Measurements from ENCODE around the gene PDE10A.
"Not testable (repeated sequence)": the region's sequence is repeated elsewhere in the genome, so short reads cannot be mapped to it uniquely, and the experiment has no call there.

The PDE10A gene

GRCh38 chr6:165487347-165487746, 175.7 kb downstream of the PDE10A start:
- no peak overlapping the region for H3K4me3 ChIP-seq (ENCODE audit: low read depth, low read length)
- H3K9me3 ChIP-seq (ENCODE audit: control insufficient read depth, insufficient read depth, low read length) = no peaks in the 10 kb centered on the region
- H3K36me3 ChIP-seq (ENCODE audit: control insufficient read depth, insufficient read depth, low read length) = no peaks in the 10 kb centered on the region
- no peak overlapping the region for H3K9ac ChIP-seq (ENCODE audit: low read depth, low read length)
- no peaks in the 10 kb centered on the region for H3K27me3 ChIP-seq (ENCODE audit: control insufficient read depth, insufficient read depth, low read length)
- H3K4me1 ChIP-seq (ENCODE audit: control insufficient read depth, insufficient read depth, low read length) = no peaks in the 10 kb centered on the region
- H3K27ac ChIP-seq (ENCODE audit: low read depth, low read length) = no peak overlapping the region

DNA sequence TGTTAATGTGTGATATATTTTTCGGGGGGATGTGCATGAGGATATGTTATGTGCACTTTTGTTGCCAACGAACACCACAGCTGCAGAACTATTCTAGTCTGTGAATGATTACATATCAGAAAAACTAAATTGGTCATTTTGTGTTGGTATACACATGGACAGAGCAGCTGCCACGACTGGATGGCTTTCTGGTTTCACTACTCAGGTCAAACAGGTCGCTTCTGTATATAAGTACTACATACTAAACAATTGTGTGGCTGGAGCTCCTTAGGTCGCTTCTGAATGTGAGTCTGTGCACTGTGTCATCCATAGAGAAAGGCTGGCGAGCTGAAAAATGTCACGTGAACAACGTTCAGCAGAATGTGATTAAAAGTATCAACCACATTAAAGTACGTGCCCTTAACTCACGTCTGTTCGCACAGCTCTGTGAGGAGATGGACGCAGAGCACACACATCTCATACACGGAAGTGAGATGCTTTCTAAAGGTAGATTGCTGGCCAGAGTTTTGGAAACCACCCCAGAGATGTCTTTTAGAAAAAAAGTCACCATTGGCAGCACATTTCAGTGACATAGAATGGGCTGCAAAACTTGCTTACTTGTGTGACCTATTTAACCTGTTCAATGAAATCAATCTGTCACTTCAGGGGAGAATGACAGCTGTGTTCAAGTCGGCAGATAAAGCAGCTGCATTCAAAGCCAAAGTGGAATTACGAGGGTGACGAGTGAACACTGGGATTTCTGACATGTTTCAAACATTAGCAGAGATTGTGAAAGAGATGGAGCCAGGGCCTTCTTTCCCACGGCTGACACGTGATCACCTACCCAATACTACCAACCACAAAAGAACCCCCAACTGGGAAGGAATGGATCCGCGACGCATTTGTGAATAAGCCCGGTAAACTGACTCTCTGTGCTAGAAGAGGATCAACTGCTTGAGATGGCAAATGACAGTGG, 176.6 kb downstream of the PDE10A start:
- Histone ChIP-seq H3K36me3 (ENCODE audit: control insufficient read depth, insufficient read depth, low read length) (no peaks in the 10 kb centered on the region), H3K4me1 (ENCODE audit: control insufficient read depth, insufficient read depth, low read length) (no peaks in the 10 kb centered on the region), H3K27ac (ENCODE audit: low read depth, low read length) (no peak overlapping the region), H3K9ac (ENCODE audit: low read depth, low read length) (no peak overlapping the region), H3K9me3 (ENCODE audit: control insufficient read depth, insufficient read depth, low read length) (no peaks in the 10 kb centered on the region), H3K4me3 (ENCODE audit: low read depth, low read length) (no peak overlapping the region), H3K27me3 (ENCODE audit: control insufficient read depth, insufficient read depth, low read length) (no peaks in the 10 kb centered on the region)

GRCh38 chr6:165484178-165484889, 178.7 kb downstream of the PDE10A start:
- H3K9me3 ChIP-seq (ENCODE audit: control insufficient read depth, insufficient read depth, low read length) = no peaks in the 10 kb centered on the region
- H3K36me3 ChIP-seq (ENCODE audit: control insufficient read depth, insufficient read depth, low read length) = no peaks in the 10 kb centered on the region
- H3K4me1 ChIP-seq (ENCODE audit: control insufficient read depth, insufficient read depth, low read length) = no peaks in the 10 kb centered on the region
- no peaks in the 10 kb centered on the region for H3K27me3 ChIP-seq (ENCODE audit: control insufficient read depth, insufficient read depth, low read length)
- no peak overlapping the region for H3K9ac ChIP-seq (ENCODE audit: low read depth, low read length)
- H3K4me3 ChIP-seq (ENCODE audit: low read depth, low read length) = no peak overlapping the region
- no peak overlapping the region for H3K27ac ChIP-seq (ENCODE audit: low read depth, low read length)

DNA sequence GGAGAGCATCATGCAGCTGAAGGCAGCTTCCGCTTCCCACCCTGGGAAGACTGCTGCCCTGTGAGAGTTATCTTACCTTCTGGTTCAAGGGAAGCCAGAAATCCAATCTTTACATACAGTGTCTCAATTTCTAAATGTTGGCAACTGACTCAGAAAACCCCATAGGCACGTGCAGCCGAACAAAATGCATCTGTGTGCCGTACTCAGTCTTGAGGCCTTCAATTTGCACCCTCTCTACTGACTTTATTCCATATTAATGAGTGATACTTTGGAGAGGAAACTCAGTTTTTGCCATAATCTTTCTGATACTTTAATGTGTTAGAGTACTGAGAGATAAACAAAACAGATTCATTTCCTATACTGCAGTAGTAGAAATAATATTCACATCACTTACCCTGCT, 181.1 kb downstream of the PDE10A start:
- no peak overlapping the region for H3K4me3 ChIP-seq (ENCODE audit: low read depth, low read length)
- no peak overlapping the region for H3K9ac ChIP-seq (ENCODE audit: low read depth, low read length)
- no peaks in the 10 kb centered on the region for H3K36me3 ChIP-seq (ENCODE audit: control insufficient read depth, insufficient read depth, low read length)
- H3K9me3 ChIP-seq (ENCODE audit: control insufficient read depth, insufficient read depth, low read length) = no peaks in the 10 kb centered on the region
- H3K27me3 ChIP-seq (ENCODE audit: control insufficient read depth, insufficient read depth, low read length) = no peaks in the 10 kb centered on the region
- H3K27ac ChIP-seq (ENCODE audit: low read depth, low read length) = no peak overlapping the region
- H3K4me1 ChIP-seq (ENCODE audit: control insufficient read depth, insufficient read depth, low read length) = peaks cover 9% of the 10 kb centered on the region

GRCh38 chr6:165480916-165481315, 182.1 kb downstream of the PDE10A start:
- H3K4me1 ChIP-seq (ENCODE audit: control insufficient read depth, insufficient read depth, low read length) = peaks cover 9% of the 10 kb centered on the region
- H3K36me3 ChIP-seq (ENCODE audit: control insufficient read depth, insufficient read depth, low read length) = no peaks in the 10 kb centered on the region
- H3K9ac ChIP-seq (ENCODE audit: low read depth, low read length) = no peak overlapping the region
- H3K27me3 ChIP-seq (ENCODE audit: control insufficient read depth, insufficient read depth, low read length) = no peaks in the 10 kb centered on the region
- H3K27ac ChIP-seq (ENCODE audit: low read depth, low read length) = no peak overlapping the region
- H3K4me3 ChIP-seq (ENCODE audit: low read depth, low read length) = no peak overlapping the region
- H3K9me3 ChIP-seq (ENCODE audit: control insufficient read depth, insufficient read depth, low read length) = no peaks in the 10 kb centered on the region

DNA sequence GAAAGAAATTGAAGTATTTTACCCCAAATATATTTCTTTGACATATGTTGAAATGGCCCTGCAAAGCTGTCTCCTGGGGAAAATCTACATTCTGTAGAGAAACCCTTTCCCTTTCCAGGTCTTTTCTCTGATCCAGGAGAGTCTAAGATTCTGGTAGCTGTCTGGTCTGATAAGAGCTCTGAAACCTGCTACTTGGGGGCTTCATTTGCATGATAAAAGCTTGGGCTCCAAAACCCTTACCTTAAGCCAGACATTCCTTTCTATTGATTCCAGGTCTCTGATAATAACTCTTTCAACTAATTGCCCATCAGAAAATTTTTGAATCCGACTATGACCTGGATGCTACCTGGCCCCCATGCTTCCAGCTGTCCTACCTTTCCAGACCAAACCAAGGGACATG, 184.5 kb downstream of the PDE10A start:
- H3K4me3 ChIP-seq (ENCODE audit: low read depth, low read length) = no peak overlapping the region
- no peaks in the 10 kb centered on the region for H3K9me3 ChIP-seq (ENCODE audit: control insufficient read depth, insufficient read depth, low read length)
- H3K9ac ChIP-seq (ENCODE audit: low read depth, low read length) = no peak overlapping the region
- no peak overlapping the region for H3K27ac ChIP-seq (ENCODE audit: low read depth, low read length)
- H3K36me3 ChIP-seq (ENCODE audit: control insufficient read depth, insufficient read depth, low read length) = no peaks in the 10 kb centered on the region
- H3K27me3 ChIP-seq (ENCODE audit: control insufficient read depth, insufficient read depth, low read length) = no peaks in the 10 kb centered on the region
- peaks cover 9% of the 10 kb centered on the region for H3K4me1 ChIP-seq (ENCODE audit: control insufficient read depth, insufficient read depth, low read length)

GRCh38 chr6:165469483-165469882, 193.6 kb downstream of the PDE10A start:
- H3K27ac ChIP-seq (ENCODE audit: low read depth, low read length) = no peak overlapping the region
- H3K27me3 ChIP-seq (ENCODE audit: control insufficient read depth, insufficient read depth, low read length) = no peaks in the 10 kb centered on the region
- H3K4me3 ChIP-seq (ENCODE audit: low read depth, low read length) = no peak overlapping the region
- H3K36me3 ChIP-seq (ENCODE audit: control insufficient read depth, insufficient read depth, low read length) = no peaks in the 10 kb centered on the region
- peaks cover 10% of the 10 kb centered on the region; the same call in 1 of the 2 replicates for H3K4me1 ChIP-seq (ENCODE audit: control insufficient read depth, insufficient read depth, low read length)
- H3K9me3 ChIP-seq (ENCODE audit: control insufficient read depth, insufficient read depth, low read length) = peaks cover 4% of the 10 kb centered on the region; the same call in 1 of the 2 replicates
- H3K9ac ChIP-seq (ENCODE audit: low read depth, low read length) = no peak overlapping the region

DNA sequence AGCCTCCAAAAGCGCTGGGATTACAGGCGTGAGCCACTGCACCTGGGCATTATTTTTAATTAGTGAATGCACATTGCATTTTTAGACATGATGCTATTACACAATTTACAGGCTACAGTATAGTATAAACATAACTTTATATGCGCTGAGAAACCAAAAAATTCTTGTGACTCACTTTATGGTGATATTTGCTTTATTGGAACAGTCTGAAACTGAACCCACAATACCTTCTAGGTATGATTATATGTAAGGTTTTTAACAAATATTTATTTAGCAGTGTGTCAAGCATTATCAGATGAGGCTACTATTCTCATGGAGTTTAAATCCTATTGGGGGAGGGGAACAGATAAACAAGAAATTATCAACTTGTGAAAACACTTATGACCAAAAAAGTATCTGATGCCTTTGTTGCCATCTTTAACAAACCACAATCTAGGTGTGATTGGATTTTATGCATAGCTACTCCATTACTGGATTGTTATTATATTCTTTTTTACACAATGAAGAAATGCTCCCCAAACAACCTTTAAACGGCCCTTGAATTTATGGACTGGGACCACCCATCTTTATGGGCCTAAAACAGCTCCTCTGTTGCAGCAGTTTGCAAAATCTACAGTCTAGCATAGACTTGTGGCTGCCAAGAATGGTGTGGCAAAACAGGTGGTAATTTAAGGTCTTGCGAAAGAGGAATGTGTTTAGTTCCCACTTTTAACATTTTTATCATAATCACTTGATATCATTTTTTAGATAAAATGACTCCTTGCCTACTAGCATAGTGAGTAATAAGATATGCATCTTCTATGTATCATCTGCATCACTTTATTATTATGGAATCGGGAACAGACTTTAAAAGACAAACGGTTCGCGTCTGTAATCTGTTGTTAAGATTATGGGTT, 194.5 kb downstream of the PDE10A start:
- H3K27me3 ChIP-seq (ENCODE audit: control insufficient read depth, insufficient read depth, low read length) = no peaks in the 10 kb centered on the region
- H3K27ac ChIP-seq (ENCODE audit: low read depth, low read length) = no peak overlapping the region
- H3K9ac ChIP-seq (ENCODE audit: low read depth, low read length) = no peak overlapping the region
- H3K36me3 ChIP-seq (ENCODE audit: control insufficient read depth, insufficient read depth, low read length) = no peaks in the 10 kb centered on the region
- peaks cover 10% of the 10 kb centered on the region; the same call in 1 of the 2 replicates for H3K4me1 ChIP-seq (ENCODE audit: control insufficient read depth, insufficient read depth, low read length)
- H3K9me3 ChIP-seq (ENCODE audit: control insufficient read depth, insufficient read depth, low read length) = peaks cover 12% of the 10 kb centered on the region
- H3K4me3 ChIP-seq (ENCODE audit: low read depth, low read length) = no peak overlapping the region

DNA sequence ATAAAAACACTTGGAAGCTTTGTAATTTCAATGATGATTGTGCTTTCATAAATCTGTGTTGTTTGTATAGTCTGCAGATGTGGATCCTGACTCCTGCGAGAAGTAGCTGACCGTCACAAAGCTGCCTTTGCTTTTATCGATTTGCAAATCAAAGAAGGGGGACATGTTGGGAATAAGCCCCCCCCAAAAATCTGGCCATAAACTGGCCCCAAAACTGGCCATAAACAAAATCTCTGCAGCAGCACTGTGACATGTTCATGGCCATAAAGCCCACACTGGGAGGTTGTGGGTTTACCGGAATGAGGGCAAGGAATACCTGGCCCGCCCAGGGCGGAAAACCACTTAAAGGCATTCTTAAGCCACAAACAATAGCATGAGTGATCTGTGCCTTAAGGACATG, 199.5 kb downstream of the PDE10A start:
- H3K27me3 ChIP-seq (ENCODE audit: control insufficient read depth, insufficient read depth, low read length); H3K36me3 ChIP-seq (ENCODE audit: control insufficient read depth, insufficient read depth, low read length); H3K9ac ChIP-seq (ENCODE audit: low read depth, low read length); H3K27ac ChIP-seq (ENCODE audit: low read depth, low read length); H3K4me3 ChIP-seq (ENCODE audit: low read depth, low read length): not testable (repeated sequence)
- peaks cover 22% of the 10 kb centered on the region for H3K4me1 ChIP-seq (ENCODE audit: control insufficient read depth, insufficient read depth, low read length)
- H3K9me3 ChIP-seq (ENCODE audit: control insufficient read depth, insufficient read depth, low read length) = peaks cover 16% of the 10 kb centered on the region

GRCh38 chr6:165459605-165460301, 203.3 kb downstream of the PDE10A start:
- H3K36me3 ChIP-seq (ENCODE audit: control insufficient read depth, insufficient read depth, low read length); H3K9ac ChIP-seq (ENCODE audit: low read depth, low read length); H3K27ac ChIP-seq (ENCODE audit: low read depth, low read length); H3K4me3 ChIP-seq (ENCODE audit: low read depth, low read length): not testable (repeated sequence)
- Histone ChIP-seq H3K9me3 (ENCODE audit: control insufficient read depth, insufficient read depth, low read length) (peaks cover 15% of the 10 kb centered on the region), H3K4me1 (ENCODE audit: control insufficient read depth, insufficient read depth, low read length) (peaks cover 25% of the 10 kb centered on the region), H3K27me3 (ENCODE audit: control insufficient read depth, insufficient read depth, low read length) (peaks cover 14% of the 10 kb centered on the region; the same call in 1 of the 2 replicates)

Data from HUES48 (cell line).